HEK293 (cell line): ENCODE data around the gene RTKN.

ENCODE experiments used
- AEBP2 ChIP-seq: fragments of 450-650 bp; formaldehyde crosslinking; IDR thresholded peaks from 2 replicates; pipeline ENCODE4 v1.5.1; 2016; ENCODE audit warnings: missing biosample characterization, missing genetic modification characterization, borderline replicate concordance
- FEZF1 ChIP-seq: fragments of 450-650 bp; formaldehyde crosslinking; IDR thresholded peaks from 2 replicates; pipeline ENCODE4 v1.5.1; 2016; ENCODE audit warnings: missing biosample characterization, missing genetic modification characterization
- GFI1B ChIP-seq: fragments of 450-650 bp; formaldehyde crosslinking; IDR thresholded peaks from 2 replicates; pipeline ENCODE4 v1.5.1; 2016; ENCODE audit warnings: missing biosample characterization, missing genetic modification characterization
- GLI2 ChIP-seq: fragments of 450-650 bp; formaldehyde crosslinking; IDR thresholded peaks from 2 replicates; pipeline ENCODE4; 2017; ENCODE audit warnings: missing biosample characterization, missing genetic modification characterization, low read depth, borderline replicate concordance
- IKZF3 ChIP-seq: fragments of 450-650 bp; IDR thresholded peaks from 2 replicates; pipeline ENCODE4 v1.5.0; 2018; ENCODE audit warnings: missing biosample characterization, mild to moderate bottlenecking, missing genetic modification characterization, moderate library complexity
- MYNN ChIP-seq: fragments of 450-650 bp; formaldehyde crosslinking; IDR thresholded peaks from 2 replicates; pipeline ENCODE4 v1.5.1; 2016; ENCODE audit warnings: missing biosample characterization, missing genetic modification characterization, borderline replicate concordance
- PRDM6 ChIP-seq: fragments of 450-650 bp; formaldehyde crosslinking; IDR thresholded peaks from 2 replicates; pipeline ENCODE4 v1.5.1; 2017; ENCODE audit warnings: missing biosample characterization, missing genetic modification characterization
- RBAK ChIP-seq: fragments of 450-650 bp; formaldehyde crosslinking; IDR thresholded peaks from 2 replicates; pipeline ENCODE4 v1.5.1; 2016; ENCODE audit warnings: missing biosample characterization, missing genetic modification characterization
- ZBTB17 ChIP-seq: fragments of 450-650 bp; formaldehyde crosslinking; IDR thresholded peaks from 2 replicates; pipeline ENCODE4 v1.5.1; 2016; ENCODE audit warnings: missing biosample characterization, missing genetic modification characterization
- ZFP69B ChIP-seq: fragments of 450-650 bp; formaldehyde crosslinking; IDR thresholded peaks from 2 replicates; pipeline ENCODE4 v1.5.1; 2016; ENCODE audit warnings: missing biosample characterization, missing genetic modification characterization
- ZIC2 ChIP-seq: fragments of 450-650 bp; formaldehyde crosslinking; IDR thresholded peaks from 2 replicates; pipeline ENCODE4 v1.5.1; 2016; ENCODE audit warnings: missing biosample characterization, missing genetic modification characterization
- ZNF132 ChIP-seq: fragments of 450-650 bp; formaldehyde crosslinking; IDR thresholded peaks from 2 replicates; pipeline ENCODE4 v1.5.1; 2017; ENCODE audit warnings: missing biosample characterization, missing genetic modification characterization, borderline replicate concordance
- ZNF138 ChIP-seq: fragments of 450-650 bp; formaldehyde crosslinking; IDR thresholded peaks from 2 replicates; pipeline ENCODE4 v1.5.1; 2016; ENCODE audit warnings: missing biosample characterization, missing genetic modification characterization, borderline replicate concordance
- ZNF140 ChIP-seq: fragments of 450-650 bp; formaldehyde crosslinking; IDR thresholded peaks from 2 replicates; pipeline ENCODE4 v1.5.1; 2016; ENCODE audit warnings: missing biosample characterization, missing genetic modification characterization
- ZNF202 ChIP-seq: fragments of 450-650 bp; formaldehyde crosslinking; IDR thresholded peaks from 2 replicates; pipeline ENCODE4 v1.5.1; 2016; ENCODE audit warnings: missing biosample characterization, missing genetic modification characterization, borderline replicate concordance
- ZNF214 ChIP-seq: fragments of 450-650 bp; formaldehyde crosslinking; IDR thresholded peaks from 2 replicates; pipeline ENCODE4 v1.5.1; 2017; ENCODE audit warnings: missing biosample characterization, mild to moderate bottlenecking, missing genetic modification characterization, borderline replicate concordance
- ZNF292 ChIP-seq: fragments of 450-650 bp; formaldehyde crosslinking; IDR thresholded peaks from 2 replicates; pipeline ENCODE4 v1.5.1; 2016; ENCODE audit warnings: low read depth, missing biosample characterization, missing genetic modification characterization, borderline replicate concordance
- ZNF311 ChIP-seq: fragments of 450-650 bp; formaldehyde crosslinking; IDR thresholded peaks from 2 replicates; pipeline ENCODE4 v1.5.1; 2017; ENCODE audit warnings: missing biosample characterization, missing genetic modification characterization, borderline replicate concordance
- ZNF341 ChIP-seq: fragments of 450-650 bp; formaldehyde crosslinking; IDR thresholded peaks from 2 replicates; pipeline ENCODE4; 2016; ENCODE audit warnings: low read depth, missing biosample characterization, missing genetic modification characterization
- ZNF398 ChIP-seq: fragments of 450-650 bp; formaldehyde crosslinking; IDR thresholded peaks from 2 replicates; pipeline ENCODE4 v1.5.1; 2017; ENCODE audit warnings: missing biosample characterization, missing genetic modification characterization
- ZNF423 ChIP-seq: fragments of 450-650 bp; formaldehyde crosslinking; IDR thresholded peaks from 2 replicates; pipeline ENCODE4 v1.5.1; 2016; ENCODE audit warnings: missing biosample characterization, missing genetic modification characterization
- ZNF544 ChIP-seq: fragments of 450-650 bp; formaldehyde crosslinking; IDR thresholded peaks from 2 replicates; pipeline ENCODE4 v1.5.0; 2017; ENCODE audit warnings: missing biosample characterization, missing genetic modification characterization
- ZNF558 ChIP-seq: fragments of 450-650 bp; formaldehyde crosslinking; IDR thresholded peaks from 2 replicates; pipeline ENCODE4 v1.5.1; 2016; ENCODE audit warnings: missing biosample characterization, missing genetic modification characterization
- ZNF624 ChIP-seq: fragments of 450-650 bp; formaldehyde crosslinking; IDR thresholded peaks from 2 replicates; pipeline ENCODE4 v1.5.1; 2017; ENCODE audit warnings: missing biosample characterization, missing genetic modification characterization
- ZNF626 ChIP-seq: fragments of 450-650 bp; sonication (Bioruptor Pico); formaldehyde crosslinking; IDR thresholded peaks from 2 replicates; pipeline ENCODE4 v1.5.1; 2018; ENCODE audit warnings: missing biosample characterization, missing genetic modification characterization, inconsistent platforms
- ZNF629 ChIP-seq: fragments of 450-650 bp; formaldehyde crosslinking; IDR thresholded peaks from 2 replicates; pipeline ENCODE4 v1.5.1; 2017; ENCODE audit warnings: missing biosample characterization, missing genetic modification characterization
- ZNF658 ChIP-seq: fragments of 450-650 bp; formaldehyde crosslinking; IDR thresholded peaks from 2 replicates; pipeline ENCODE4; 2016; ENCODE audit warnings: missing biosample characterization, missing genetic modification characterization
- ZNF664 ChIP-seq: fragments of 450-650 bp; formaldehyde crosslinking; IDR thresholded peaks from 2 replicates; pipeline ENCODE4 v1.5.1; 2016; ENCODE audit warnings: missing biosample characterization, missing genetic modification characterization
- ZNF704 ChIP-seq: fragments of 450-650 bp; formaldehyde crosslinking; IDR thresholded peaks from 2 replicates; pipeline ENCODE4 v1.5.1; 2016; ENCODE audit warnings: missing biosample characterization, missing genetic modification characterization
- ZNF785 ChIP-seq: fragments of 450-650 bp; formaldehyde crosslinking; IDR thresholded peaks from 2 replicates; pipeline ENCODE4 v1.5.1; 2016; ENCODE audit warnings: missing biosample characterization, missing genetic modification characterization
- ZNF830 ChIP-seq: fragments of 450-650 bp; IDR thresholded peaks from 2 replicates; pipeline ENCODE4 v1.5.0; 2018; ENCODE audit warnings: missing biosample characterization, missing genetic modification characterization, low read depth, mild to moderate bottlenecking, moderate library complexity
- ZSCAN18 ChIP-seq: fragments of 450-650 bp; formaldehyde crosslinking; IDR thresholded peaks from 2 replicates; pipeline ENCODE4 v1.5.1; 2016; ENCODE audit warnings: missing biosample characterization, missing genetic modification characterization
- ZXDB ChIP-seq: fragments of 450-650 bp; formaldehyde crosslinking; IDR thresholded peaks from 2 replicates; pipeline ENCODE4 v1.5.1; 2016; ENCODE audit warnings: missing biosample characterization, missing genetic modification characterization

Gene RTKN

GRCh38 chr2:74482801-74483674 lies 41.3 kb upstream of the RTKN start, which contains the start of the genes CCDC142 and TTC31 (continued):
- TF ChIP-seq ZNF624 (tag by site-specific recombination), result no peak
- TF ChIP-seq ZNF558, result no peak
- no peak for TF ChIP-seq GFI1B (tag by site-specific recombination)
- TF ChIP-seq ZFP69B (tag by site-specific recombination), result peak; percentile 9; the same call in 1 of the 2 replicates
- TF ChIP-seq ZNF140, result no peak
- no peak for TF ChIP-seq ZNF785 (tag by site-specific recombination)
- peak; percentile 97 for TF ChIP-seq ZBTB17 (tag by site-specific recombination)
- no peak for TF ChIP-seq ZNF138
- TF ChIP-seq ZNF341 (tag by site-specific recombination), result peak; percentile 82
- TF ChIP-seq FEZF1, result no peak
- TF ChIP-seq ZNF626 (tag by site-specific recombination), result no peak
- no peak for TF ChIP-seq ZNF658 (tag by site-specific recombination)
- no peak for TF ChIP-seq ZNF423 (tag by site-specific recombination)
- peak; percentile 62; the same call in 1 of the 2 replicates for TF ChIP-seq ZNF629 (tag by site-specific recombination)
- TF ChIP-seq PRDM6 (tag by site-specific recombination), result no peak
- TF ChIP-seq ZNF544 (tag by site-specific recombination), result no peak
- 0 out of 2 replicates have a peak, but pooled peaks have one; percentile 35 for TF ChIP-seq IKZF3 (tag by site-specific recombination)
- no peak for TF ChIP-seq ZNF292 (tag by site-specific recombination)
- TF ChIP-seq ZNF214, result no peak
- no peak for TF ChIP-seq ZSCAN18 (tag by site-specific recombination)
- no peak for TF ChIP-seq ZNF311 (tag by site-specific recombination)
- no peak for TF ChIP-seq GLI2 (tag by site-specific recombination)
- no peak for TF ChIP-seq ZNF132 (tag by site-specific recombination)
- no peak for TF ChIP-seq MYNN (tag by site-specific recombination)
- TF ChIP-seq ZNF664 (tag by site-specific recombination), result no peak
- TF ChIP-seq ZNF398 (tag by site-specific recombination), result no peak
- no peak; the same call in 1 of the 2 replicates for TF ChIP-seq ZIC2 (tag by site-specific recombination)
- no peak for TF ChIP-seq RBAK (tag by site-specific recombination)
- TF ChIP-seq AEBP2, result no peak
- TF ChIP-seq ZXDB (tag by site-specific recombination), result 0 out of 2 replicates have a peak, but pooled peaks have one; percentile 58
- TF ChIP-seq ZNF830 (tag by site-specific recombination), result no peak
- no peak for TF ChIP-seq ZNF202 (tag by site-specific recombination)
- TF ChIP-seq ZNF704 (tag by site-specific recombination), result no peak
